ENCODE measurements around the gene LOXL3.
A peak's percentile ranks its signal among the peaks of the same experiment; 100 is the strongest.
"Not testable (repeated sequence)": the region's sequence is repeated elsewhere in the genome, so short reads cannot be mapped to it uniquely, and the experiment has no call there.

LOXL3 gene

DNA sequence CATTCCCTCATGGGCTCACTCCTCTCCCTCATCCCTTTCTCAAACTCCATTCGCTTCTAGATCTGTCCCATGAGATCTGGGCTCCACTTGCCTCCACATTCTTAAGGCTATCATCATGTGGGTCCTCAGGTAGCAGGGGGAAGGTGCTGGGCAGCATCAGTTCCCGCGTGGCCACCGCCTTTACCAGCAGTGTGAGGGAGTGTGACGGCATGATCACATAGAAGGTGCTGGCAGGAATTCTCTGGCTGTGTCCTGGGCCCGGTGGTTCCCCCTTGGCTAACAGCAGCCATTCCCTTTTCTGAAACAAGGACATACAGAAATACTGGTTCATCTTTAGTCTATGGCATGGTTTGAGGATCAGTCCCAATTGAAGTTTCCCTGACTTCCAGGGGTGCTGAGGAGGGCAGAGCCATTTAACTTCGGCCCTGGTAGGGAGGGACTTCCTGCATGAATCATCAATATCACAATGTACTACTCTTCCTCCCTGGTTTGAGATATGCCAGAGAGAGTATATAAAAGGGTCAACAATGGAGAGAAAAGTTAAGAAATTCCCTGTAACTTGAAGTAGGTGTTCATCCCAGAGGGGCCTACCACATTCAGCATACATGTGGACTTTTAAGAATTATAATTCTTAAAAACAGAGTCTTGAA lies 8.5 kb upstream of the LOXL3 start:
- DNase-seq (no peak), ATAC-seq (replicated peaks) (no peak)
- H3K36me3 Mint-ChIP-seq = peaks cover 7% of the 10 kb centered on the region in 2 donors
- H3K27me3 Mint-ChIP-seq = peaks cover 11 to 17% of the 10 kb centered on the region in 2 donors
- H3K4me3 Mint-ChIP-seq = no peak overlapping the region
- H3K4me1 Mint-ChIP-seq = peaks cover 29 to 47% of the 10 kb centered on the region in 2 donors
- no peak overlapping the region for H3K27ac Mint-ChIP-seq
- H3K9me3 Mint-ChIP-seq = no peaks in the 10 kb centered on the region

DNA sequence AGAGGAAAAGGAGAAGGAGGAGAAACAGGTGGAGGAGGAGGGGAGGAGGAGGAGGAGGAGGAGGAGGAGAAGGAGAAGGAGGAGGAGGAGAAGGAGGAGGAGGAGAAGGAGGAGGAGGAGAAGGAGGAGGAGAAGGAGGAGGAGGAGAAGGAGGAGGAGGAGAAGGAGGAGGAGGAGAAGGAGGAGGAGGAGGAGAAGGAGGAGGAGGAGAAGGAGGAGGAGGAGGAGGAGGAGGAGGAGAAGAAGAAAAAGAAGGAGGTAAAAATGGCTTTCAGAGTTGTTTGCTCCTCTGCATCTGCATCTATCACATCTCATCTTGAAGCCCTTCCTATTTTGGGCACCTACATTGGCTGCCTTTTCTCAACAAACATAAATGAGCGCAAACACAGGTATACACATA lies 7.3 kb upstream of the LOXL3 start:
- Mint-ChIP-seq H3K4me1 (peaks cover 22 to 49% of the 10 kb centered on the region in 2 donors), H3K27me3 (peaks cover 11 to 17% of the 10 kb centered on the region in 2 donors), H3K36me3 (peaks cover 19% of the 10 kb centered on the region in 2 donors)
- DNase-seq; H3K27ac Mint-ChIP-seq; H3K4me3 Mint-ChIP-seq; H3K9me3 Mint-ChIP-seq; ATAC-seq (replicated peaks): not testable (repeated sequence)

DNA sequence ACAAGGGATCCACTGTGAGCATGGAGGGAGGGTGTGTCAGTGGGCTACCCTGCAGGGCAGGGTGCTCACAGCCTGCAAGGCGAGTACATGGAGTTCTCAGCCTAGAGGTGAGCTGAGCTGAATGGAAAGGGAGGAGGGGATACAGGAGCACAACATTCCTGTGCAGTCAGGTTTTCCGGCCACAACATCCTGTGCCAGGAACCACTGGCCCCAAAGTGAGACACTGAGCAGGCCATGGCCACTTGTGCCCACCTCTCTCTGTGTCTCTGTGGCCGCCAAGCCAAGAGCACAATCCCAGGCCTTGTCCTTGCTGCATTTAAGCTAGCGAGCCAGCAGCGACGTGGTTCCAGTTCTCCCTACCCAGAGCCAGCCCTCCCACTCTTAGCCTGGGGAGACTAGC lies 6.8 kb upstream of the LOXL3 start:
- no peak for DNase-seq
- Mint-ChIP-seq H3K9me3 (no peaks in the 10 kb centered on the region), H3K27ac (no peak overlapping the region), H3K27me3 (peaks cover 11 to 17% of the 10 kb centered on the region in 2 donors), H3K4me3 (no peak overlapping the region), H3K36me3 (peaks cover 19 to 21% of the 10 kb centered on the region in 2 donors), H3K4me1 (peaks cover 18 to 49% of the 10 kb centered on the region in 2 donors)
- ATAC-seq (replicated peaks) = peak in 1 of 2 donors; percentile 29

DNA sequence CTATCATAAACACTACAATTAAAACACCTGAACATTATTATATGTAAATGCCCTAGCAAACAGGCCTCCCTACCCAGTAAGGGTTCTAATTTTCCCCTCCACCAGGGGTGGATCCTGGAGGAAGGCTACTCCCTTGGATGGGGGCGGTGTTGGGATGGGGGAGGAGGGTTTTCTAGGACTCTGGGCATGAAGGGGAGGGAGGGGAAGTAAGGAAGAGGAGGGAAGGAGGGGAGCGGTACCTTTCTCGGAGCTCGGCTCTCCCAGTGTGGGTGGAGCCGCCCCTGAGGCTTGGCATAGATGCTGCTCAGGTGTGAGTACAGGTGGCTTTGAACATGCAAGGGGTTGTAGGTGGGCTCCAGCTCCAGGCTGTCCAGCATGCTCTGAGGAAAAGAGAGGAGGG lies 6.2 kb upstream of the LOXL3 start:
- ATAC-seq (replicated peaks) (no peak), DNase-seq (no peak)
- no peak overlapping the region for H3K27ac Mint-ChIP-seq
- peaks cover 20 to 54% of the 10 kb centered on the region in 2 donors for H3K4me1 Mint-ChIP-seq
- H3K9me3 Mint-ChIP-seq = no peaks in the 10 kb centered on the region
- H3K27me3 Mint-ChIP-seq = peaks cover 11 to 17% of the 10 kb centered on the region in 2 donors
- H3K4me3 Mint-ChIP-seq = no peak overlapping the region
- peaks cover 22 to 28% of the 10 kb centered on the region in 2 donors for H3K36me3 Mint-ChIP-seq

DNA sequence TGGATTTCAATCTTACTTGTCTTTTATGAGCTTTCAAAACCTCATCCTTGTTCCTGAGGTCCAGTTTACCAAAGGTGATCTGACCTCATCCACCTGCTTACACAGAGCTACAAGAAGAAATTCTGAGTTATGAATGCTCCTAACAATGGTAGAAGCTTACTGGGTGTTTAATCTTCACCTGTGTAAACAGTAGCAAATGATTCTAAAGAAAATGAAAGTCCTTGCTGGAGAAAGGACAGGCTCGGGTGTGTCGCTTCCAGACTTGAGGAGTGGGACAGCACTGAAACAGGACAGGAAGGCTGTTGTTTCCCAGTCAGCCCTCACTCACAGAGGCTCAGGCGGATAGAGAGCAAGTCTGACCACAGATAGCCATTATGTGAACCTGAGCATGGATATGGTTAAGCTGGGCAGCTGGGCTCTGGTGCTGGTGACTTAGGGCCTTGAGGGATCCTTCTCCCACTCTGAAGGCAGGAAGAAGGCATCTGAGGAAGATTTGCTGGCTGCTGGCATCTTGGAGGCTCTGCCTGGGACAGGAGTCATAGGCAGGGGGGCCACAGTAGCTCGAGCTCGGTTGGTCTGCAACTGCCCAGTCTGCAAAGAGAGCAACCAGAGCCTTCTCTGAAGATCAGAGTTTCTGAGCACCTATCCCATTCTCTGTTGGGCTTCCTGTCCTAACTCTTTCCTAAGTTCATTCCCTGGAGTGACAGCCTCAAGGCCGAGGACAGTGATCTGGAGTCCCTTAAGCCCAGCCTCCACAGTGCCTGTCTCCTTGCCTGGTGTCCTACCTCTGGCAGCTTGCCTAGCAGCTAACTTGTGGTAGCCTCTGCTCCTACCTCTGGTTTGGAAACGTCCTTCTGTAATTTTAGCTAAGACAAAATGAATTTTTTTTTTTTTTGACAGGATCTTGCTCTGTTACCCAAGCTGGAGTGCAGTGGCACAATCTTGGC lies 4.8 kb upstream of the LOXL3 start:
- Mint-ChIP-seq H3K9me3 (no peaks in the 10 kb centered on the region), H3K4me3 (no peak overlapping the region), H3K4me1 (peaks cover 18 to 50% of the 10 kb centered on the region in 2 donors), H3K27ac (no peak overlapping the region), H3K36me3 (peaks cover 23 to 32% of the 10 kb centered on the region in 2 donors), H3K27me3 (peaks cover 11 to 17% of the 10 kb centered on the region in 2 donors)
- DNase-seq = no peak
- no peak for ATAC-seq (replicated peaks)

DNA sequence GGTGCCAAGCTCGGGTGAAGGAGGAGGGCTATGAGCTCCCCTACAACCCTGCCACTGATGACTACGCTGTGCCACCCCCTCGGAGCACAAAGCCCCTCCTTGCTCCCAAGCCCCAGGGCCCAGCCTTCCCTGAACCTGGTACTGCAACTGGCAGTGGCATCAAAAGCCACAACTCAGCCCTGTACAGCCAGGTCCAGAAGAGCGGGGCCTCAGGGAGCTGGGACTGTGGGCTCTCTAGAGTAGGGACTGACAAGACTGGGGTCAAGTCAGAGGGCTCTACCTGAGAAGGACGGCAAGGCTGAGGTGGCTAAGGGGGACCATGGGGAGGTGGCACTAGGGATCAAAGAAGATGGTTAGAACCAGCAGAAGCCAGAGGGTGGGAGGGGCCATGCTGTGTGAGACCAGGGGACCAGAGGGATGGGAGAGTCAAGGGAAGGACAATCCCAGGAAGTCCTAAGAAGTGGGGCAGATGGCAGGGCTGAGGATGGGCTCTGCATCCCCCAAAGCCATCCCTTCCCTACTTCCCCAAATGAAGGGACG lies 3.2 kb upstream of the LOXL3 start:
- H3K27me3 Mint-ChIP-seq = peaks cover 9 to 14% of the 10 kb centered on the region in 2 donors
- H3K9me3 Mint-ChIP-seq = no peaks in the 10 kb centered on the region
- no peak for DNase-seq
- H3K27ac Mint-ChIP-seq = no peak overlapping the region
- H3K4me1 Mint-ChIP-seq = peaks cover 18 to 49% of the 10 kb centered on the region in 2 donors
- no peak for ATAC-seq (replicated peaks)
- peaks cover 23 to 32% of the 10 kb centered on the region in 2 donors for H3K36me3 Mint-ChIP-seq
- no peak overlapping the region for H3K4me3 Mint-ChIP-seq

GRCh38 chr2:74556159-74556558 lies 2.4 kb upstream of the LOXL3 start:
- peaks cover 17 to 50% of the 10 kb centered on the region in 2 donors for H3K4me1 Mint-ChIP-seq
- peak overlapping the region; percentile 79 for H3K27ac Mint-ChIP-seq
- peak overlapping the region; percentile 94 for H3K4me3 Mint-ChIP-seq

DNA sequence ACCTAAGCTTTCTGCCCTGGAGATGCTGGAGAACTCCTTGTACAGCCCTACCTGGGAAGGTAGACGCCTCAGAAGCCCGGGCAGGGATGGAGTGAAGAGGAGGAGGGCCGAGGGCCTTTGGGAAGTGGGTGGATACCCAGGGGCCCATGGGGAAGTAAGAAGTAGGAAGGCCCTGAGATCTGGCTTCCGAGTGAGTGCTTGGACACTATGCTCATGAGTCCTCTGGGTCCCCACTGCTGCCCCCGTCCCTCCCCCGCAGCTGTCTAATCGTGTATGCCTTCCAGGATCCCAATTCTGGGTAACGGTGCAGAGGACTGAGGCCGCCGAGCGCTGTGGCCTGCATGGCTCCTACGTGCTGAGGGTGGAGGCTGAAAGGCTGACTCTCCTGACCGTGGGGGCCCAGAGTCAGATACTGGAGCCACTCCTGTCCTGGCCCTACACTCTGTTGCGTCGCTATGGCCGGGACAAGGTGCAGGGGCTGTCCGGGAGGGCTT lies 1.9 kb upstream of the LOXL3 start:
- peak overlapping the region; percentile 92 for H3K27ac Mint-ChIP-seq
- no peak for DNase-seq
- no peaks in the 10 kb centered on the region for H3K9me3 Mint-ChIP-seq
- ATAC-seq (replicated peaks) = no peak
- peak overlapping the region; percentile 94 for H3K4me3 Mint-ChIP-seq
- peaks cover 6 to 16% of the 10 kb centered on the region in 2 donors for H3K27me3 Mint-ChIP-seq
- H3K4me1 Mint-ChIP-seq = peaks cover 15 to 48% of the 10 kb centered on the region in 2 donors
- H3K36me3 Mint-ChIP-seq = peaks cover 23 to 37% of the 10 kb centered on the region in 2 donors

More at GRCh38 chr2:74556159-74556558, 2.4 kb upstream of the LOXL3 start:
- H3K27me3 Mint-ChIP-seq = peaks cover 6 to 13% of the 10 kb centered on the region in 2 donors
- DNase-seq (no peak), ATAC-seq (replicated peaks) (no peak)
- peaks cover 23 to 37% of the 10 kb centered on the region in 2 donors for H3K36me3 Mint-ChIP-seq
- no peaks in the 10 kb centered on the region for H3K9me3 Mint-ChIP-seq

- Mint-ChIP-seq H3K9me3 (no peaks in the 10 kb centered on the region), H3K4me3 (peak overlapping the region; percentile 94), H3K27ac (peak overlapping the region; percentile 92), H3K36me3 (peaks cover 20 to 40% of the 10 kb centered on the region in 2 donors), H3K4me1 (peaks cover 18 to 45% of the 10 kb centered on the region in 2 donors), H3K27me3 (peaks cover 4 to 17% of the 10 kb centered on the region in 2 donors)
- peak; percentile 34 for DNase-seq
- peak; percentile 75 for ATAC-seq (replicated peaks)
Measured at GRCh38 chr2:74554820-74555531, 1.2 kb upstream of the LOXL3 start.

DNA sequence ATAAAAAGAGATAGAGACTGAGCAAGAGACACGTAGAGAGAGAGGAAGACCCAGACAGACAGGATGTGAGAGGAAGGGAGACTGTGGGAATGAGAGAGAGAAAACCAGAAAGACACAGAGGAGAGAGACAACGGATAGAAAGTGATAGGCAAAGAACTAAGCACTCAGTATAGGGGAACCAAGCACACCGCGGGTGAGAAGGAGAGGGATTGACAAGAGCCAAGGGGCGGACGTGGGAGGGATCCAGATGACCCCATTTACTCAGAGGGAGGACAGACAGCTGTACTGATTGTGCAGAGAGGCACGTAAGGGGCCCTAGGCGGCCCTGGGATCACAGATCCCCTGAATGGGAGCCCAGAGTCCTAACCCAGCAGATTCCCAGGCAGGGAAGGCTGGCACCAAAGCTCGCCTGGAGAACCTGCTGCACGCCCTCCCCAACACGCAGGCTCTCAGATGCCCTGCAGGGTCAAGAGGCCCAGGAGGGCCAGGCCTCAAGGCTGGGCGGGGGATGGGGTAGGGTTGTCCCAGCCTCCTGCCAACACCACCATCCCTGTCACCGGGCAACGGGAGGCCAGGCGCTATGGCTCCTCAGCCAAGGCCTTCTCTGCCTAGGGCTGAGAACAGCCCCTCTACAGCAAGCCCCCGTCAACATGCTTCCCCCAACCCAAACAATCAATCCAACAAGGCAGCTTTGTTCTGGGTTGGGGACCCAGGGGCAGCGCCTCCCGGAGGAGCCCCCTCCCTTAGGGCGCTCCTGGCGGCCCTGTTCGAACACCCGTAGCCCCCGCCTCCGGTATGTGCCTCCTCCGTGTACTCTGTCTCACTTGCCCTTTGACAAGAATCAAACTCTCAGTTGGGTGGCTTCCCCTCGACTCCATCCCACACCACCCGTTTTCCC lies 579 bp downstream of the LOXL3 start:
- H3K27ac Mint-ChIP-seq = peak overlapping the region; percentile 89
- ATAC-seq (replicated peaks) (no peak), DNase-seq (no peak)
- peaks cover 22 to 55% of the 10 kb centered on the region in 2 donors for H3K4me1 Mint-ChIP-seq
- peak overlapping the region; percentile 94 for H3K4me3 Mint-ChIP-seq
- H3K27me3 Mint-ChIP-seq = peaks cover 12 to 28% of the 10 kb centered on the region in 2 donors
- peaks cover 19 to 42% of the 10 kb centered on the region in 2 donors for H3K36me3 Mint-ChIP-seq
- H3K9me3 Mint-ChIP-seq = no peaks in the 10 kb centered on the region

- no peaks in the 10 kb centered on the region for H3K9me3 Mint-ChIP-seq
- peaks cover 17 to 39% of the 10 kb centered on the region in 2 donors for H3K36me3 Mint-ChIP-seq
- peak overlapping the region; percentile 38 for H3K27ac Mint-ChIP-seq
- H3K4me1 Mint-ChIP-seq = peaks cover 22 to 56% of the 10 kb centered on the region in 2 donors
- peak overlapping the region; percentile 51 to 64 for H3K4me3 Mint-ChIP-seq
- DNase-seq (no peak), ATAC-seq (replicated peaks) (peak in 1 of 2 donors; percentile 6)
- H3K27me3 Mint-ChIP-seq = peaks cover 16 to 33% of the 10 kb centered on the region in 2 donors
Measured at GRCh38 chr2:74551942-74552913, 1.5 kb downstream of the LOXL3 start.

GRCh38 chr2:74551530-74551929 lies 2.2 kb downstream of the LOXL3 start:
- Mint-ChIP-seq H3K27ac (no peak overlapping the region), H3K9me3 (no peaks in the 10 kb centered on the region), H3K4me3 (peak overlapping the region; percentile 9 to 10), H3K4me1 (peaks cover 22 to 50% of the 10 kb centered on the region in 2 donors), H3K36me3 (peaks cover 10 to 34% of the 10 kb centered on the region in 2 donors), H3K27me3 (peaks cover 19 to 37% of the 10 kb centered on the region in 2 donors)
- ATAC-seq (replicated peaks) (no peak), DNase-seq (no peak)
